ENCODE data around the gene GNA14.

DNA sequence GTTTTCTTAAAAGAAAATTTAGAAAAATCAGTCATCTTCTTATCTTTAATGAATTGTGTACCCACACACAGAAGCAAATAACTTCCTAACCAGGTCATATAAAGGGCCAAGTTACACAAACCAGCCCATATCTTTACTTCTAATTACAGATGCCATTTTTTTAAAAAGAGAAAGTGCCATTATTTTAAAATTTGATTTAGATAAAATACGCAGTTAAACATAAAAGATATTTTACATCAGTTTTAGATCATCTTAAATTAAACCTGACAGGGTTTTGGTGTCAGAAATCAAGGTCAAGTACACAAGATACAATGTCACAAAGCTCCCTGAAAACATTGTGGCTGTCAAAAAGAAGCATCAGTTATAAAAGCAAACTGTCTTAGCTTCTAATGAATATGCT lies 129.4 kb downstream of the GNA14 start:
- TF ChIP-seq, protein P1, sequence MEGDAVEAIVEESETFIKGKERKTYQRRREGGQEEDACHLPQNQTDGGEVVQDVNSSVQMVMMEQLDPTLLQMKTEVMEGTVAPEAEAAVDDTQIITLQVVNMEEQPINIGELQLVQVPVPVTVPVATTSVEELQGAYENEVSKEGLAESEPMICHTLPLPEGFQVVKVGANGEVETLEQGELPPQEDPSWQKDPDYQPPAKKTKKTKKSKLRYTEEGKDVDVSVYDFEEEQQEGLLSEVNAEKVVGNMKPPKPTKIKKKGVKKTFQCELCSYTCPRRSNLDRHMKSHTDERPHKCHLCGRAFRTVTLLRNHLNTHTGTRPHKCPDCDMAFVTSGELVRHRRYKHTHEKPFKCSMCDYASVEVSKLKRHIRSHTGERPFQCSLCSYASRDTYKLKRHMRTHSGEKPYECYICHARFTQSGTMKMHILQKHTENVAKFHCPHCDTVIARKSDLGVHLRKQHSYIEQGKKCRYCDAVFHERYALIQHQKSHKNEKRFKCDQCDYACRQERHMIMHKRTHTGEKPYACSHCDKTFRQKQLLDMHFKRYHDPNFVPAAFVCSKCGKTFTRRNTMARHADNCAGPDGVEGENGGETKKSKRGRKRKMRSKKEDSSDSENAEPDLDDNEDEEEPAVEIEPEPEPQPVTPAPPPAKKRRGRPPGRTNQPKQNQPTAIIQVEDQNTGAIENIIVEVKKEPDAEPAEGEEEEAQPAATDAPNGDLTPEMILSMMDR (conservative IDR thresholded peaks at IDR 0.05; ENCODE audit: low read depth in 2 of 2), result no peak
- TF ChIP-seq EZH2 (IDR thresholded peaks at IDR 0.05; ENCODE audit: low read depth, unreplicated experiment), result no peak
- TF ChIP-seq, protein P2, sequence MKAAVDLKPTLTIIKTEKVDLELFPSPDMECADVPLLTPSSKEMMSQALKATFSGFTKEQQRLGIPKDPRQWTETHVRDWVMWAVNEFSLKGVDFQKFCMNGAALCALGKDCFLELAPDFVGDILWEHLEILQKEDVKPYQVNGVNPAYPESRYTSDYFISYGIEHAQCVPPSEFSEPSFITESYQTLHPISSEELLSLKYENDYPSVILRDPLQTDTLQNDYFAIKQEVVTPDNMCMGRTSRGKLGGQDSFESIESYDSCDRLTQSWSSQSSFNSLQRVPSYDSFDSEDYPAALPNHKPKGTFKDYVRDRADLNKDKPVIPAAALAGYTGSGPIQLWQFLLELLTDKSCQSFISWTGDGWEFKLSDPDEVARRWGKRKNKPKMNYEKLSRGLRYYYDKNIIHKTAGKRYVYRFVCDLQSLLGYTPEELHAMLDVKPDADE (IDR thresholded peaks at IDR 0.05), result no peak
- TF ChIP-seq POLR2AphosphoS5 (IDR thresholded peaks at IDR 0.05; ENCODE audit: low read depth), result no peak
- TF ChIP-seq EZH2phosphoT487 (IDR thresholded peaks at IDR 0.05; ENCODE audit: unreplicated experiment), result no peak
- TF ChIP-seq STAT1 (IDR thresholded peaks at IDR 0.05; ENCODE audit: unreplicated experiment), result no peak
- no peak for TF ChIP-seq CREB1 (CRISPR knock-in tag; IDR thresholded peaks at IDR 0.05; ENCODE audit: low read depth)
- TF ChIP-seq, protein P3, sequence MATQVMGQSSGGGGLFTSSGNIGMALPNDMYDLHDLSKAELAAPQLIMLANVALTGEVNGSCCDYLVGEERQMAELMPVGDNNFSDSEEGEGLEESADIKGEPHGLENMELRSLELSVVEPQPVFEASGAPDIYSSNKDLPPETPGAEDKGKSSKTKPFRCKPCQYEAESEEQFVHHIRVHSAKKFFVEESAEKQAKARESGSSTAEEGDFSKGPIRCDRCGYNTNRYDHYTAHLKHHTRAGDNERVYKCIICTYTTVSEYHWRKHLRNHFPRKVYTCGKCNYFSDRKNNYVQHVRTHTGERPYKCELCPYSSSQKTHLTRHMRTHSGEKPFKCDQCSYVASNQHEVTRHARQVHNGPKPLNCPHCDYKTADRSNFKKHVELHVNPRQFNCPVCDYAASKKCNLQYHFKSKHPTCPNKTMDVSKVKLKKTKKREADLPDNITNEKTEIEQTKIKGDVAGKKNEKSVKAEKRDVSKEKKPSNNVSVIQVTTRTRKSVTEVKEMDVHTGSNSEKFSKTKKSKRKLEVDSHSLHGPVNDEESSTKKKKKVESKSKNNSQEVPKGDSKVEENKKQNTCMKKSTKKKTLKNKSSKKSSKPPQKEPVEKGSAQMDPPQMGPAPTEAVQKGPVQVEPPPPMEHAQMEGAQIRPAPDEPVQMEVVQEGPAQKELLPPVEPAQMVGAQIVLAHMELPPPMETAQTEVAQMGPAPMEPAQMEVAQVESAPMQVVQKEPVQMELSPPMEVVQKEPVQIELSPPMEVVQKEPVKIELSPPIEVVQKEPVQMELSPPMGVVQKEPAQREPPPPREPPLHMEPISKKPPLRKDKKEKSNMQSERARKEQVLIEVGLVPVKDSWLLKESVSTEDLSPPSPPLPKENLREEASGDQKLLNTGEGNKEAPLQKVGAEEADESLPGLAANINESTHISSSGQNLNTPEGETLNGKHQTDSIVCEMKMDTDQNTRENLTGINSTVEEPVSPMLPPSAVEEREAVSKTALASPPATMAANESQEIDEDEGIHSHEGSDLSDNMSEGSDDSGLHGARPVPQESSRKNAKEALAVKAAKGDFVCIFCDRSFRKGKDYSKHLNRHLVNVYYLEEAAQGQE (IDR thresholded peaks at IDR 0.05; ENCODE audit: unreplicated experiment), result no peak
- no peak for TF ChIP-seq NANOG (IDR thresholded peaks at IDR 0.05; ENCODE audit: borderline replicate concordance)
- no peak for TF ChIP-seq JUNB (IDR thresholded peaks at IDR 0.05; ENCODE audit: unreplicated experiment)
- TF ChIP-seq ZNF331 (CRISPR knock-in tag; IDR thresholded peaks at IDR 0.05; ENCODE audit: low read depth), result no peak
- TF ChIP-seq ZNF114 (CRISPR knock-in tag; IDR thresholded peaks at IDR 0.05), result no peak

All from GM23338 (cell line).